H1 (cell line): ENCODE measurements around the gene FGF5. TPM values are rescaled to one million over a fixed set of nuclear protein-coding genes. Genes with fewer than 3 reads are reported as not detected.
A peak's percentile ranks its signal among the peaks of the same experiment; 100 is the strongest.

ENCODE experiments used
- CTCF ChIA-PET: fragments of 300-600 bp; sonication (Branson Sonifier 250); formaldehyde crosslinking; loops from one replicate; lab custom pipeline; 2021; ENCODE audit not compliant: partially characterized antibody; lab: Charles Lee
- POLR2A ChIA-PET: fragments of 300-600 bp; sonication (Branson Sonifier 250); formaldehyde crosslinking; loops from one replicate; lab custom pipeline; 2021; ENCODE audit warnings: inconsistent platforms; ENCODE audit not compliant: partially characterized antibody; lab: Charles Lee
- DNase-seq, 2 experiments: peaks; one replicate each; pipeline versions ENCODE4 v3.0.0 to v3.0.0-alpha.2; 2010 to 2022; ENCODE audit warnings: low spot score in 2 of 2, low read depth in 1 of 2, mixed read lengths in 1 of 2
- FAIRE-seq: peaks from 2 replicates; lab custom pipeline; 2011; peaks lifted over from hg19 to GRCh38; lab: Jason Lieb, UNC
- H2AFZ ChIP-seq: 2 replicates; pipeline ENCODE4 v1.8.1; 2012; ENCODE audit warnings: low read length, inconsistent platforms
- H2AK5ac ChIP-seq: 2 replicates; pipeline ENCODE4 v1.6.1; 2013; ENCODE audit warnings: low read depth, low read length
- H2BK120ac ChIP-seq: replicated peaks from 2 replicates; pipeline ENCODE3; 2013; ENCODE audit warnings: low read depth, low read length, inconsistent platforms
- H2BK12ac ChIP-seq: 2 replicates; pipeline ENCODE4 v1.6.1; 2013; ENCODE audit warnings: low read depth, low read length
- H2BK15ac ChIP-seq: 2 replicates; pipeline ENCODE4 v1.6.1; 2013; ENCODE audit warnings: low read length
- H2BK20ac ChIP-seq: 2 replicates; pipeline ENCODE4 v1.6.1; 2013; ENCODE audit warnings: low read length
- H2BK5ac ChIP-seq: 2 replicates; pipeline ENCODE4 v1.6.1; 2013; ENCODE audit warnings: low read depth, low read length
- H3K14ac ChIP-seq: 2 replicates; pipeline ENCODE4 v1.6.1; 2013; ENCODE audit warnings: inconsistent platforms; ENCODE audit not compliant: insufficient read length
- H3K18ac ChIP-seq: 2 replicates; pipeline ENCODE4 v1.6.1; 2013; ENCODE audit warnings: low read length; ENCODE audit errors: extremely low read depth
- H3K23ac ChIP-seq: 2 replicates; pipeline ENCODE4 v1.6.1; 2013; ENCODE audit warnings: inconsistent platforms; ENCODE audit not compliant: insufficient read length
- H3K23me2 ChIP-seq: 2 replicates; pipeline ENCODE4 v1.6.1; 2013; ENCODE audit warnings: low read depth, low read length
- H3K27ac ChIP-seq: 2 replicates; pipeline ENCODE4 v1.6.1; 2011; ENCODE audit warnings: low read depth, low read length, inconsistent platforms
- H3K27me3 ChIP-seq, 4 experiments: replicated peaks in 1 of 4; 1 replicate in 1 of 4; 2 replicates in 3 of 4; pipeline versions ENCODE4 v1.6.1 to v1.8.1; 2011 to 2013; ENCODE audit warnings: low read length in 3 of 4, mild to moderate bottlenecking in 3 of 4, inconsistent platforms in 2 of 4, mixed read lengths in 2 of 4, moderate library complexity in 1 of 4; ENCODE audit not compliant: control insufficient read depth in 3 of 4, insufficient read depth in 3 of 4; ENCODE audit errors: extremely low read depth in 1 of 4
- H3K36me3 ChIP-seq, 4 experiments: 2 replicates each; pipeline versions ENCODE4 v1.6.1 to v1.8.1; 2011 to 2013; ENCODE audit warnings: mild to moderate bottlenecking in 4 of 4, low read length in 3 of 4, moderate library complexity in 2 of 4, control low read depth in 1 of 4, inconsistent platforms in 1 of 4; ENCODE audit not compliant: insufficient read depth in 4 of 4, control insufficient read depth in 2 of 4
- H3K4ac ChIP-seq: replicated peaks from 2 replicates; pipeline ENCODE3; 2013; ENCODE audit warnings: low read length, low read depth, mixed read lengths, inconsistent platforms; ENCODE audit not compliant: insufficient read length
- H3K4me1 ChIP-seq, 4 experiments: replicated peaks in 1 of 4; 1 replicate in 1 of 4; 2 replicates in 3 of 4; pipeline versions ENCODE4 v1.6.1 to v1.8.1; 2011 to 2013; ENCODE audit warnings: low read length in 3 of 4, inconsistent platforms in 2 of 4, mixed read lengths in 1 of 4; ENCODE audit not compliant: insufficient read depth in 4 of 4, control insufficient read depth in 3 of 4
- H3K4me2 ChIP-seq, 2 experiments: 2 replicates each; pipeline versions ENCODE4 v1.6.1 to v1.8.1; 2011 to 2013; ENCODE audit warnings: low read depth in 2 of 2, low read length in 2 of 2, control low read depth in 1 of 2, inconsistent platforms in 1 of 2, mild to moderate bottlenecking in 1 of 2; ENCODE audit not compliant: insufficient read depth in 1 of 2
- H3K4me3 ChIP-seq, 4 experiments: fragments of 200-600, 300-600 bp in 1 of 4; sonication (generic), shearing (Covaris generic), sonication (Bioruptor Twin) in 1 of 4; 2 replicates each; pipeline versions ENCODE4 v1.5.1 to v1.8.1; 2011 to 2016; ENCODE audit warnings: low read length in 4 of 4, low read depth in 3 of 4, control low read depth in 2 of 4, inconsistent platforms in 2 of 4, mild to moderate bottlenecking in 2 of 4, mixed read lengths in 1 of 4, moderate library complexity in 1 of 4; ENCODE audit not compliant: insufficient read depth in 2 of 4; ENCODE audit errors: extremely low read depth in 1 of 4
- H3K56ac ChIP-seq: replicated peaks from 2 replicates; pipeline ENCODE3; 2013; ENCODE audit warnings: low read depth, mild to moderate bottlenecking, mixed read lengths, low read length, inconsistent platforms; ENCODE audit not compliant: insufficient read length
- H3K79me1 ChIP-seq: 2 replicates; pipeline ENCODE4 v1.6.1; 2013; ENCODE audit warnings: low read depth, low read length, control low read depth
- H3K79me2 ChIP-seq, 2 experiments: 2 replicates each; pipeline versions ENCODE4 v1.6.1 to v1.8.1; 2012 to 2013; ENCODE audit warnings: low read length in 2 of 2, mild to moderate bottlenecking in 2 of 2, inconsistent platforms in 1 of 2; ENCODE audit not compliant: insufficient read depth in 2 of 2, control insufficient read depth in 1 of 2
- H3K9ac ChIP-seq, 4 experiments: replicated peaks in 1 of 4; 1 replicate in 1 of 4; 2 replicates in 3 of 4; pipeline versions ENCODE4 v1.6.1 to v1.8.1; 2011 to 2013; ENCODE audit warnings: low read depth in 3 of 4, low read length in 3 of 4, control low read depth in 2 of 4, mild to moderate bottlenecking in 2 of 4, moderate library complexity in 2 of 4, inconsistent platforms in 1 of 4; ENCODE audit errors: extremely low read depth in 1 of 4
- H3K9me3 ChIP-seq, 2 experiments: 2 replicates each; pipeline versions ENCODE4 v1.6.1 to v1.8.1; 2012 to 2013; ENCODE audit warnings: mild to moderate bottlenecking in 2 of 2, moderate library complexity in 2 of 2, control low read depth in 1 of 2, inconsistent platforms in 1 of 2, low read depth in 1 of 2, low read length in 1 of 2, mixed read lengths in 1 of 2; ENCODE audit not compliant: insufficient read depth in 2 of 2
- H4K20me1 ChIP-seq, 2 experiments: replicated peaks in 1 of 2; 2 replicates each; pipeline versions ENCODE3 to v1.8.1; 2011 to 2013; ENCODE audit warnings: inconsistent platforms in 2 of 2, low read length in 2 of 2, mild to moderate bottlenecking in 1 of 2; ENCODE audit not compliant: insufficient read depth in 2 of 2, control insufficient read depth in 1 of 2
- H4K5ac ChIP-seq: 2 replicates; pipeline ENCODE4 v1.6.1; 2013; ENCODE audit warnings: low read length, low read depth, mixed read lengths, inconsistent platforms; ENCODE audit not compliant: insufficient read length
- H4K8ac ChIP-seq: 2 replicates; pipeline ENCODE4 v1.8.0; 2013; ENCODE audit warnings: mild to moderate bottlenecking, moderate library complexity, low read length, inconsistent platforms; ENCODE audit not compliant: insufficient read depth; ENCODE audit errors: extremely low read depth
- H4K91ac ChIP-seq: replicated peaks from 2 replicates; pipeline ENCODE3; 2013; ENCODE audit warnings: low read length, mixed read lengths, inconsistent platforms; ENCODE audit not compliant: insufficient read length
- EZH2 ChIP-seq: fragments of 200-600 bp; sonication (generic); IDR thresholded peaks from 2 replicates; pipeline ENCODE4 v1.7.1; 2012; ENCODE audit warnings: low read depth, mild to moderate bottlenecking, moderate library complexity, low read length, inconsistent platforms; ENCODE audit not compliant: severe bottlenecking
- KDM4A ChIP-seq: IDR thresholded peaks from one replicate; pipeline ENCODE4 v1.7.1; 2012; ENCODE audit warnings: low read depth, mild to moderate bottlenecking, moderate library complexity, low read length, inconsistent platforms; ENCODE audit not compliant: severe bottlenecking
- POLR2A ChIP-seq, 2 experiments: IDR thresholded peaks; 1 replicate in 1 of 2; 2 replicates in 1 of 2; pipeline ENCODE4 v1.6.1; 2011; ENCODE audit warnings: low read depth in 2 of 2, low read length in 2 of 2, mild to moderate bottlenecking in 2 of 2; ENCODE audit errors: control extremely low read depth in 1 of 2
- RNF2 ChIP-seq: fragments of 200-900, 300-1000 bp; sonication (generic); IDR thresholded peaks from 2 replicates; pipeline ENCODE4 v1.7.1; 2016; ENCODE audit warnings: borderline replicate concordance, low read depth, mild to moderate bottlenecking, antibody characterized with exemption, low read length; ENCODE audit not compliant: poor library complexity, severe bottlenecking; ENCODE audit errors: missing control alignments
- SUZ12 ChIP-seq: fragments of 200-600 bp; sonication (generic); IDR thresholded peaks from 2 replicates; pipeline ENCODE4 v1.6.1; 2012; ENCODE audit warnings: mild to moderate bottlenecking, inconsistent platforms, low read length, moderate library complexity, mixed read lengths
- TBP ChIP-seq: IDR thresholded peaks from 2 replicates; pipeline ENCODE4 v1.6.1; 2011; ENCODE audit warnings: low read depth, low read length, improper control_type of control experiment
- WGBS, 2 experiments: shearing (Covaris generic) in 1 of 2; methylation state at CpG; one replicate each; pipeline versions ENCODE4 v1.1.6 to v1.1.7; 2013 to 2015; ENCODE audit warnings: low lambda C conversion rate in 2 of 2, mixed read lengths in 2 of 2, inconsistent platforms in 1 of 2, low coverage in 1 of 2, missing lambda C conversion rate in 1 of 2; ENCODE audit not compliant: insufficient replicate concordance in 2 of 2, insufficient coverage in 1 of 2, insufficient read length in 1 of 2; ENCODE audit errors: extremely low coverage in 1 of 2, missing lambda C conversion rate in 1 of 2; 5-methylcytosine and 5-hydroxymethylcytosine counted together
- long read RNA-seq, 2 experiments: library from RNA in 1 of 2; library from capped mRNA in 1 of 2; stranded (forward); transcript quantifications; one replicate each; pipeline ENCODE4 v2.0.0, GENCODE V29; 2021; ENCODE audit warnings: inconsistent platforms in 1 of 2
- polyA minus RNA-seq, 3 experiments: library from RNA; depleted of rRNA, polyadenylated mRNA; stranded (reverse); fragments of >200 nt; gene quantifications; 1 replicate in 2 of 3; 2 replicates in 1 of 3; pipeline ENCODE4 v1.2.3, GENCODE V29; 2011
- polyA plus RNA-seq, 7 experiments: library from polyadenylated mRNA; depleted of rRNA in 3 of 7; stranded (reverse) in 5 of 7; unstranded in 2 of 7; fragments of >200 nt in 5 of 7; fragments of 200-250 nt in 2 of 7; gene quantifications; 1 replicate in 5 of 7; 2 replicates in 1 of 7; 4 replicates in 1 of 7; pipeline versions ENCODE4 v1.2.1 to v1.2.3, GENCODE V29; 2011 to 2013; ENCODE audit warnings: missing spikeins in 2 of 7, mixed read lengths in 2 of 7
- total RNA-seq: library from RNA; stranded (reverse); fragmentation: NEBNext Ultra II Directional; extraction: Animal tissue kit (Norgen Biotek cat#: 25700); gene quantifications from 2 replicates; pipeline ENCODE4 v1.2.1, GENCODE V29; 2021
- TF ChIP-seq, protein P1 (sequence below): IDR thresholded peaks from 2 replicates; pipeline ENCODE4 v1.6.1; 2011; ENCODE audit warnings: low read depth, mild to moderate bottlenecking, low read length; ENCODE audit not compliant: insufficient read depth

FGF5 gene, protein sequence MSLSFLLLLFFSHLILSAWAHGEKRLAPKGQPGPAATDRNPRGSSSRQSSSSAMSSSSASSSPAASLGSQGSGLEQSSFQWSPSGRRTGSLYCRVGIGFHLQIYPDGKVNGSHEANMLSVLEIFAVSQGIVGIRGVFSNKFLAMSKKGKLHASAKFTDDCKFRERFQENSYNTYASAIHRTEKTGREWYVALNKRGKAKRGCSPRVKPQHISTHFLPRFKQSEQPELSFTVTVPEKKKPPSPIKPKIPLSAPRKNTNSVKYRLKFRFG
- total RNA-seq (not detected in 2 replicates), polyA plus RNA-seq (2011; rRNA removed) (not detected in 2 replicates), polyA minus RNA-seq (2011; rRNA and poly(A)+ RNA removed) (not detected in 2 replicates)
- polyA plus RNA-seq (2011; cell fraction: cytosol; rRNA removed) = not detected
- not detected for polyA plus RNA-seq (2011; cell fraction: nucleus; rRNA removed)
- polyA plus RNA-seq (2012, experiment 1 of 2) = not detected in 4 replicates
- not detected for polyA plus RNA-seq (2012, experiment 2 of 2)
- not detected for polyA plus RNA-seq (2013, experiment 1 of 2)
- not detected for polyA plus RNA-seq (2013, experiment 2 of 2)
- polyA minus RNA-seq (2011; cell fraction: cytosol; rRNA and poly(A)+ RNA removed) = not detected
- polyA minus RNA-seq (2011; cell fraction: nucleus; rRNA and poly(A)+ RNA removed) = not detected
- long read RNA-seq, experiment 1 = 0 reads
- long read RNA-seq, experiment 2 = 0 reads

DNA sequence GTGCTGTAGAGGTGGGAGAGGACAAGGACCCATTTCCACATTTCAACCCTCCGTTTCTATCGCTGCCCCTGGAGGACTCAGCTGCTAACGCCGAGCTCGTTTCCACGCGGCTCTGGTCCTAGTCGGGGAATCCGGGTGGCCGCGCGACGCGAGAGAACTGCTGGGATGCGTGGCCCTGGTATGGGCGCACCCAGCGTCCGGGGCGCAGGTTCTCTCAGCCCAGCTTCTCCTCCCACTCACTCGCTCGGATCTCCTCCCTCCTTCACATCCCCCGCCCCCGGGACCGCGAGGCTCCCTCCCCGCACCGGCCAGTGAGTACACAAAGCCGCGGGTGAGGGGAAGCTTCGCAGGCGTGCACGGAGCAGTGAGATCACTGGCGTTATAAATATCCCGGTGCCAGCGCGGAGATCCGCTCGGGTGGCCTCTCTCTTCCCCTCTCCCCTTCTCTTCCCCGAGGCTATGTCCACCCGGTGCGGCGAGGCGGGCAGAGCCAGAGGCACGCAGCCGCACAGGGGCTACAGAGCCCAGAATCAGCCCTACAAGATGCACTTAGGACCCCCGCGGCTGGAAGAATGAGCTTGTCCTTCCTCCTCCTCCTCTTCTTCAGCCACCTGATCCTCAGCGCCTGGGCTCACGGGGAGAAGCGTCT lies at the start of gene FGF5:
TSS of gene FGF5 (plus strand) at position 412 of the 649 bp plus-strand sequence. CDS start at position 573, 161 bp downstream.
- Histone ChIP-seq H3K9ac (0 out of 7 replicates have a peak within 1 kb of the TSS, but pooled peaks of 1 of the 4 experiments have one; percentile 7), H3K27me3 (peaks cover 82 to 92% (median 88%) of the 10 kb centered on the region in 4 experiments), H3K14ac (no peak within 1 kb of the TSS), H4K8ac (no peak within 1 kb of the TSS; the same call in 1 of the 2 replicates), H3K4me3 (peak within 1 kb of the TSS; percentile 29 to 56 (median 40)), H3K27ac (no peak within 1 kb of the TSS), H3K4ac (no peak within 1 kb of the TSS), H3K18ac (peak within 1 kb of the TSS; percentile 51; the same call in 1 of the 2 replicates), H2AFZ (peak within 1 kb of the TSS; percentile 9), H3K79me2 (no peaks in the 10 kb centered on the region), H4K91ac (no peak within 1 kb of the TSS), H2BK15ac (no peak within 1 kb of the TSS), H3K4me2 (peak within 1 kb of the TSS; percentile 85 to 92), H3K36me3 (no peaks in the 10 kb centered on the region; a peak in 1 of 8 replicates), H3K23ac (no peak within 1 kb of the TSS), H2BK120ac (no peak within 1 kb of the TSS), H3K79me1 (no peaks in the 10 kb centered on the region), H3K56ac (no peak within 1 kb of the TSS), H4K5ac (no peak within 1 kb of the TSS), H3K23me2 (peaks cover 9% of the 10 kb centered on the region; the same call in 1 of the 2 replicates), H2BK5ac (no peak within 1 kb of the TSS), H2BK12ac (peak within 1 kb of the TSS; percentile 61; the same call in 1 of the 2 replicates), H2BK20ac (no peak within 1 kb of the TSS), H3K4me1 (peaks cover 0 to 28% (median 19%) of the 10 kb centered on the region in 4 experiments; a peak in 6 of 7 replicates), H4K20me1 (peaks cover 14 to 26% of the 10 kb centered on the region in 2 experiments), H3K9me3 (no peaks in the 10 kb centered on the region), H2AK5ac (no peak within 1 kb of the TSS)
- POLR2A ChIA-PET = interaction anchor here (0.6 to 1.6 kb wide), 4 partner anchors 64 to 375 kb away, joined by 3 to 4 read pairs (median 3); partner anchors contain the start of gene PRDM8
- TF ChIP-seq EZH2 (peak; percentile 93), RNF2 (peak; percentile 1), POLR2A (IDR thresholded peaks at IDR 0.05; ENCODE audit: control extremely low read depth in 1 of 2, low read depth in 2 of 2, low read length in 2 of 2) (no peak), KDM4A (peak; percentile 53), TBP (no peak), SUZ12 (peak; percentile 92)
- TF ChIP-seq, protein P1, sequence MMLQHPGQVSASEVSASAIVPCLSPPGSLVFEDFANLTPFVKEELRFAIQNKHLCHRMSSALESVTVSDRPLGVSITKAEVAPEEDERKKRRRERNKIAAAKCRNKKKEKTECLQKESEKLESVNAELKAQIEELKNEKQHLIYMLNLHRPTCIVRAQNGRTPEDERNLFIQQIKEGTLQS = no peak
- 3% methylated on average over 28 of the region's 50 CpGs; no CpG with 5 or more reads in 1 of the 2 experiments for WGBS, 2 experiments
- DNase-seq (peak in 1 of 2 experiments; percentile 77), FAIRE-seq (no peak)
- CTCF ChIA-PET = interaction anchor here (0.8 to 4.0 kb wide), 12 partner anchors 37 to 774 kb away, joined by 3 to 37 read pairs (median 4); partner anchors contain the start of gene CFAP299
